ENCODE results near the gene PPA1. TPM values are rescaled to one million over a fixed set of nuclear protein-coding genes. Genes with fewer than 3 reads are reported as not detected.

PPA1 gene
- total RNA-seq: 100 to 1,000 TPM; 176 to 260 TPM

GRCh38 chr10:70233109-70233938 is at the start of gene PPA1:
Gene PPA1, minus strand, starts transcription at chr10:70233429. Its CDS starts 102 bp downstream, at chr10:70233327.
- H3K4me3 Mint-ChIP-seq: peak within 1 kb of the TSS; percentile 85

GRCh38 chr10:70281609-70282008 is 48.4 kb upstream of the PPA1 start:
- Mint-ChIP-seq H3K27ac (no peak overlapping the region), H3K9me3 (no peaks in the 10 kb centered on the region), H3K27me3 (peaks cover 45% of the 10 kb centered on the region), H3K4me3 (no peak overlapping the region), H3K36me3 (ENCODE audit: low read depth) (no peaks in the 10 kb centered on the region), H3K4me1 (no peaks in the 10 kb centered on the region)
- ATAC-seq (replicated peaks): no peak

More at GRCh38 chr10:70233109-70233938, at the start of gene PPA1:
- H3K27ac Mint-ChIP-seq: peak within 1 kb of the TSS; percentile 86
- peaks cover 10% of the 10 kb centered on the region for H3K4me1 Mint-ChIP-seq
- H3K9me3 Mint-ChIP-seq: no peaks in the 10 kb centered on the region
- peaks cover 39% of the 10 kb centered on the region for H3K36me3 Mint-ChIP-seq (ENCODE audit: low read depth)
- peaks cover 4% of the 10 kb centered on the region for H3K27me3 Mint-ChIP-seq
- peak; percentile 95 for ATAC-seq (replicated peaks)

GRCh38 chr10:70280099-70280498 is 46.9 kb upstream of the PPA1 start:
- Mint-ChIP-seq H3K27me3 (peaks cover 32% of the 10 kb centered on the region), H3K4me1 (no peaks in the 10 kb centered on the region), H3K9me3 (no peaks in the 10 kb centered on the region), H3K4me3 (no peak overlapping the region), H3K27ac (no peak overlapping the region), H3K36me3 (ENCODE audit: low read depth) (no peaks in the 10 kb centered on the region)
- ATAC-seq (replicated peaks): no peak

- Mint-ChIP-seq H3K4me1 (peaks cover 4% of the 10 kb centered on the region), H3K36me3 (ENCODE audit: low read depth) (no peaks in the 10 kb centered on the region), H3K27me3 (peaks cover 11% of the 10 kb centered on the region), H3K9me3 (no peaks in the 10 kb centered on the region), H3K27ac (no peak overlapping the region), H3K4me3 (no peak overlapping the region)
- no peak for ATAC-seq (replicated peaks)
Observed at GRCh38 chr10:70277396-70278030, 44.3 kb upstream of the PPA1 start.

- Mint-ChIP-seq H3K27ac (peak overlapping the region; percentile 30), H3K4me1 (peaks cover 7% of the 10 kb centered on the region), H3K27me3 (no peaks in the 10 kb centered on the region), H3K9me3 (no peaks in the 10 kb centered on the region), H3K4me3 (no peak overlapping the region), H3K36me3 (ENCODE audit: low read depth) (no peaks in the 10 kb centered on the region)
- ATAC-seq (replicated peaks): no peak
Observed at GRCh38 chr10:70274643-70275042, 41.4 kb upstream of the PPA1 start.

- no peaks in the 10 kb centered on the region for H3K9me3 Mint-ChIP-seq
- peak overlapping the region; percentile 66 for H3K4me3 Mint-ChIP-seq
- H3K27ac Mint-ChIP-seq: peak overlapping the region; percentile 77
- H3K27me3 Mint-ChIP-seq: no peaks in the 10 kb centered on the region
- H3K36me3 Mint-ChIP-seq (ENCODE audit: low read depth): no peaks in the 10 kb centered on the region
- peaks cover 7% of the 10 kb centered on the region for H3K4me1 Mint-ChIP-seq
- peak; percentile 88 for ATAC-seq (replicated peaks)
Observed at GRCh38 chr10:70272925-70273316, 39.7 kb upstream of the PPA1 start.

GRCh38 chr10:70271996-70272924 is 39.0 kb upstream of the PPA1 start:
- H3K27me3 Mint-ChIP-seq: no peaks in the 10 kb centered on the region
- H3K36me3 Mint-ChIP-seq (ENCODE audit: low read depth): no peaks in the 10 kb centered on the region
- peak overlapping the region; percentile 66 for H3K4me3 Mint-ChIP-seq
- ATAC-seq (replicated peaks): peak; percentile 25
- H3K9me3 Mint-ChIP-seq: no peaks in the 10 kb centered on the region
- peaks cover 10% of the 10 kb centered on the region for H3K4me1 Mint-ChIP-seq
- peak overlapping the region; percentile 77 for H3K27ac Mint-ChIP-seq

- peak overlapping the region; percentile 66 for H3K4me3 Mint-ChIP-seq
- no peaks in the 10 kb centered on the region for H3K36me3 Mint-ChIP-seq (ENCODE audit: low read depth)
- peak; percentile 65 for ATAC-seq (replicated peaks)
- no peaks in the 10 kb centered on the region for H3K27me3 Mint-ChIP-seq
- peaks cover 16% of the 10 kb centered on the region for H3K4me1 Mint-ChIP-seq
- no peaks in the 10 kb centered on the region for H3K9me3 Mint-ChIP-seq
- H3K27ac Mint-ChIP-seq: peak overlapping the region; percentile 56
Observed at GRCh38 chr10:70270952-70271351, 37.7 kb upstream of the PPA1 start.

GRCh38 chr10:70269741-70270140 is 36.5 kb upstream of the PPA1 start:
- Mint-ChIP-seq H3K9me3 (no peaks in the 10 kb centered on the region), H3K4me1 (peaks cover 16% of the 10 kb centered on the region), H3K36me3 (ENCODE audit: low read depth) (no peaks in the 10 kb centered on the region), H3K4me3 (no peak overlapping the region), H3K27ac (no peak overlapping the region), H3K27me3 (no peaks in the 10 kb centered on the region)
- no peak for ATAC-seq (replicated peaks)

GRCh38 chr10:70268376-70268775 is 35.1 kb upstream of the PPA1 start:
- no peak overlapping the region for H3K27ac Mint-ChIP-seq
- ATAC-seq (replicated peaks): no peak
- H3K36me3 Mint-ChIP-seq (ENCODE audit: low read depth): no peaks in the 10 kb centered on the region
- H3K4me1 Mint-ChIP-seq: peaks cover 16% of the 10 kb centered on the region
- no peaks in the 10 kb centered on the region for H3K27me3 Mint-ChIP-seq
- H3K4me3 Mint-ChIP-seq: no peak overlapping the region
- H3K9me3 Mint-ChIP-seq: no peaks in the 10 kb centered on the region

- Mint-ChIP-seq H3K4me1 (peaks cover 11% of the 10 kb centered on the region), H3K9me3 (no peaks in the 10 kb centered on the region), H3K27ac (peak overlapping the region; percentile 47), H3K4me3 (no peak overlapping the region), H3K27me3 (peaks cover 3% of the 10 kb centered on the region), H3K36me3 (ENCODE audit: low read depth) (no peaks in the 10 kb centered on the region)
- peak; percentile 65 for ATAC-seq (replicated peaks)
Observed at GRCh38 chr10:70267161-70267933, 34.1 kb upstream of the PPA1 start.

GRCh38 chr10:70266701-70267100 is 33.5 kb upstream of the PPA1 start:
- peaks cover 7% of the 10 kb centered on the region for H3K27me3 Mint-ChIP-seq
- H3K4me1 Mint-ChIP-seq: peaks cover 8% of the 10 kb centered on the region
- no peaks in the 10 kb centered on the region for H3K36me3 Mint-ChIP-seq (ENCODE audit: low read depth)
- no peak overlapping the region for H3K4me3 Mint-ChIP-seq
- ATAC-seq (replicated peaks): no peak
- peak overlapping the region; percentile 47 for H3K27ac Mint-ChIP-seq
- H3K9me3 Mint-ChIP-seq: no peaks in the 10 kb centered on the region

GRCh38 chr10:70266056-70266455 is 32.8 kb upstream of the PPA1 start:
- Mint-ChIP-seq H3K4me3 (no peak overlapping the region), H3K27me3 (peaks cover 10% of the 10 kb centered on the region), H3K9me3 (peaks cover 3% of the 10 kb centered on the region), H3K27ac (no peak overlapping the region), H3K36me3 (ENCODE audit: low read depth) (no peaks in the 10 kb centered on the region), H3K4me1 (peaks cover 8% of the 10 kb centered on the region)
- ATAC-seq (replicated peaks): no peak
